HepG2 (cell line): ENCODE data around the gene KIF9. TPM values are rescaled to one million over a fixed set of nuclear protein-coding genes. Genes with fewer than 3 reads are reported as not detected.

Experiments
- ATF7-NPFF ChIP-seq: sonication (generic); formaldehyde crosslinking; IDR thresholded peaks from 2 replicates; pipeline ENCODE4 v1.8.1; 2023; ENCODE audit warnings: mild to moderate bottlenecking, low read depth, missing genetic modification reagents, moderate library complexity
- CCDC6 ChIP-seq: sonication (generic); formaldehyde crosslinking; IDR thresholded peaks from 2 replicates; pipeline ENCODE4 v1.8.1; 2022; ENCODE audit warnings: mild to moderate bottlenecking, missing genetic modification reagents, moderate library complexity
- CSRNP1 ChIP-seq: sonication (generic); formaldehyde crosslinking; IDR thresholded peaks from 2 replicates; pipeline ENCODE4 v1.8.1; 2023; ENCODE audit warnings: mild to moderate bottlenecking, missing genetic modification reagents
- HHEX ChIP-seq: IDR thresholded peaks from 2 replicates; pipeline ENCODE4 v1.6.1; 2016; ENCODE audit warnings: control low read depth
- KMT2A ChIP-seq: sonication (generic); formaldehyde crosslinking; IDR thresholded peaks from 2 replicates; pipeline ENCODE4 v1.4.0; 2020; ENCODE audit warnings: missing genetic modification reagents
- NFATC3 ChIP-seq: sonication (generic); formaldehyde crosslinking; IDR thresholded peaks from 2 replicates; pipeline ENCODE4 v1.5.1; 2020; ENCODE audit warnings: mild to moderate bottlenecking, missing genetic modification reagents
- RFXAP ChIP-seq: sonication (generic); formaldehyde crosslinking; IDR thresholded peaks from 2 replicates; pipeline ENCODE4 v1.4.0; 2020; ENCODE audit warnings: missing genetic modification reagents, borderline replicate concordance
- RXRA ChIP-seq: sonication (generic); formaldehyde crosslinking; IDR thresholded peaks from 2 replicates; pipeline ENCODE4 v1.5.1; 2020; ENCODE audit warnings: missing genetic modification reagents
- SATB2 ChIP-seq: sonication (generic); formaldehyde crosslinking; IDR thresholded peaks from 2 replicates; pipeline ENCODE4 v1.5.0; 2020; ENCODE audit warnings: missing genetic modification reagents
- SIN3B ChIP-seq: fragments of 150-350 bp; IDR thresholded peaks from 2 replicates; pipeline ENCODE4 v1.6.1; 2014; ENCODE audit warnings: low read length
- THYN1 ChIP-seq: sonication (generic); formaldehyde crosslinking; IDR thresholded peaks from 2 replicates; pipeline ENCODE4 v1.8.1; 2023; ENCODE audit warnings: low read depth, mild to moderate bottlenecking, moderate library complexity, missing genetic modification reagents, borderline replicate concordance
- TMF1 ChIP-seq: sonication (generic); formaldehyde crosslinking; IDR thresholded peaks from 2 replicates; pipeline ENCODE4 v1.8.1; 2022; ENCODE audit warnings: low read depth, missing genetic modification reagents
- ZMYM3 ChIP-seq: sonication (generic); formaldehyde crosslinking; IDR thresholded peaks from 2 replicates; pipeline ENCODE4 v1.5.1; 2020; ENCODE audit warnings: mild to moderate bottlenecking, missing genetic modification reagents
- ZNF225 ChIP-seq: sonication (generic); formaldehyde crosslinking; IDR thresholded peaks from 2 replicates; pipeline ENCODE4 v1.4.0; 2020; ENCODE audit warnings: mild to moderate bottlenecking, missing genetic modification reagents
- ZNF274 ChIP-seq: sonication (generic); formaldehyde crosslinking; IDR thresholded peaks from 2 replicates; pipeline ENCODE4 v1.5.1; 2020; ENCODE audit warnings: mild to moderate bottlenecking, missing genetic modification reagents
- ZNF530 ChIP-seq: sonication (generic); formaldehyde crosslinking; IDR thresholded peaks from 2 replicates; pipeline ENCODE4 v1.5.0; 2020; ENCODE audit warnings: low read depth, mild to moderate bottlenecking, missing genetic modification reagents
- ZNF652 ChIP-seq: IDR thresholded peaks from 2 replicates; pipeline ENCODE4 v1.6.1; 2016; ENCODE audit warnings: low read depth, borderline replicate concordance
- ZNF746 ChIP-seq: sonication (generic); formaldehyde crosslinking; IDR thresholded peaks from 2 replicates; pipeline ENCODE4 v1.8.0; 2022; ENCODE audit warnings: mild to moderate bottlenecking, missing genetic modification reagents
- ZNF775 ChIP-seq: sonication (generic); formaldehyde crosslinking; IDR thresholded peaks from 2 replicates; pipeline ENCODE4 v1.4.0; 2020; ENCODE audit warnings: missing genetic modification reagents, mild to moderate bottlenecking, moderate library complexity, borderline replicate concordance
- polyA plus RNA-seq, 8 experiments: library from polyadenylated mRNA; depleted of rRNA in 3 of 8; stranded (reverse) in 7 of 8; unstranded in 1 of 8; fragments of >200 nt; fragmentation: Illumina TruSeq in 4 of 8; extraction: Trizol in 4 of 8; gene quantifications; 2 replicates each; pipeline versions ENCODE4 v1.2.1 to v1.2.3, GENCODE V29; 2011 to 2016; ENCODE audit warnings: low read depth in 4 of 8, missing spikeins in 1 of 8, mixed read lengths in 1 of 8; ENCODE audit not compliant: insufficient read depth in 1 of 8
- total RNA-seq, 5 experiments: library from RNA; depleted of rRNA; stranded (reverse); fragments of >200 nt; fragmentation: Illumina TruSeq; extraction: Trizol; gene quantifications; 2 replicates each; pipeline ENCODE4 v1.2.3, GENCODE V29; 2016; ENCODE audit warnings: low read depth in 1 of 5
- TF ChIP-seq, protein P1 (sequence below): sonication (generic); formaldehyde crosslinking; IDR thresholded peaks from 2 replicates; pipeline ENCODE4 v1.4.0; 2020; ENCODE audit warnings: low read depth, missing genetic modification reagents
- TF ChIP-seq, protein P2 (sequence below): sonication (generic); formaldehyde crosslinking; IDR thresholded peaks from 2 replicates; pipeline ENCODE4 v1.8.0; 2022; ENCODE audit warnings: mild to moderate bottlenecking, missing genetic modification reagents, moderate library complexity
- TF ChIP-seq, protein P3 (sequence below): sonication (generic); formaldehyde crosslinking; IDR thresholded peaks from 2 replicates; pipeline ENCODE4 v1.4.0; 2020; ENCODE audit warnings: missing genetic modification reagents

KIF9 gene
- total and polyA plus RNA-seq, 2 of the 13 experiments (the other 11 are each of a cell fraction or from before 2014, with no cell fraction given), result 5.1 to 16.9 TPM

DNA sequence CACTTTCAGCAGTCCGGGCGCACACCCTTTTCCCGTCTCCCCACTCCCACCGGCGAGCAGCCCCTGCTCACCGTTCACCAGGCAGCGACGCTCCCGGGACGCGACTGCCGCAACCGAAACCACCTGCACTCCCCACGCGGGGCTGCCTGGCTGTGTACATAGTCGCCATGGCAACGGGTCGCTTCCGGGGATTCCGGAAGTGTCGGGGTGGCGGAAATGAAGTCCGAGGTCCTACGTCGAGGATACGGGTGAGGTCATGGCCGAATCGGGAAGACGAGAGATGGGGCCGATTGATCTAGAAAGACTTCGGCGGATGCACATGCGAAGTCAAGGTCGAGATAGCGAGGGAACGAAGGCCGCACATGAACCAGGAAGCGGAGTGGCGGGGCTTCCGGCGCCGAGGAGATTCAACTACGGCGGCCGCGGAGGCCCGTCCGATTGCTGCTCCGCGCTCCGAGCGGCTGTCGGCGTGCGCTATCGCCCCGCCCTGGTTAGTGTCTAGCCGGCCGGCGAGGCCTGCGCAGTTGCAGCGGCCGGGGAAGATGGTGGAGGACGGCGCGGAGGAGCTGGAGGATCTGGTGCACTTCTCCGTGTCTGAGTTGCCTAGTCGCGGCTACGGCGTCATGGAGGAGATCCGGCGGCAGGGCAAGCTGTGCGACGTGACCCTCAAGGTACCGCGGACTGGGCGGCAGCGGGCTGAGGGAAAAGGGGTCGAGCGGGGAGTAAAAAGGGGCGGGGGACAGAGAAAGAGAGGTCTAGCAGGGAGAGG is at the start of gene KIF9, which contains the start of gene KLHL18 (continued):
- TF ChIP-seq ZNF652 (CRISPR knock-in tag), result no peak
- TF ChIP-seq TMF1 (CRISPR knock-in tag), result peak; percentile 86; the same call in 1 of the 2 replicates
- TF ChIP-seq RXRA (CRISPR knock-in tag), result peak; percentile 94
- peak; percentile 35; the same call in 1 of the 2 replicates for TF ChIP-seq NFATC3
- TF ChIP-seq, protein P1, sequence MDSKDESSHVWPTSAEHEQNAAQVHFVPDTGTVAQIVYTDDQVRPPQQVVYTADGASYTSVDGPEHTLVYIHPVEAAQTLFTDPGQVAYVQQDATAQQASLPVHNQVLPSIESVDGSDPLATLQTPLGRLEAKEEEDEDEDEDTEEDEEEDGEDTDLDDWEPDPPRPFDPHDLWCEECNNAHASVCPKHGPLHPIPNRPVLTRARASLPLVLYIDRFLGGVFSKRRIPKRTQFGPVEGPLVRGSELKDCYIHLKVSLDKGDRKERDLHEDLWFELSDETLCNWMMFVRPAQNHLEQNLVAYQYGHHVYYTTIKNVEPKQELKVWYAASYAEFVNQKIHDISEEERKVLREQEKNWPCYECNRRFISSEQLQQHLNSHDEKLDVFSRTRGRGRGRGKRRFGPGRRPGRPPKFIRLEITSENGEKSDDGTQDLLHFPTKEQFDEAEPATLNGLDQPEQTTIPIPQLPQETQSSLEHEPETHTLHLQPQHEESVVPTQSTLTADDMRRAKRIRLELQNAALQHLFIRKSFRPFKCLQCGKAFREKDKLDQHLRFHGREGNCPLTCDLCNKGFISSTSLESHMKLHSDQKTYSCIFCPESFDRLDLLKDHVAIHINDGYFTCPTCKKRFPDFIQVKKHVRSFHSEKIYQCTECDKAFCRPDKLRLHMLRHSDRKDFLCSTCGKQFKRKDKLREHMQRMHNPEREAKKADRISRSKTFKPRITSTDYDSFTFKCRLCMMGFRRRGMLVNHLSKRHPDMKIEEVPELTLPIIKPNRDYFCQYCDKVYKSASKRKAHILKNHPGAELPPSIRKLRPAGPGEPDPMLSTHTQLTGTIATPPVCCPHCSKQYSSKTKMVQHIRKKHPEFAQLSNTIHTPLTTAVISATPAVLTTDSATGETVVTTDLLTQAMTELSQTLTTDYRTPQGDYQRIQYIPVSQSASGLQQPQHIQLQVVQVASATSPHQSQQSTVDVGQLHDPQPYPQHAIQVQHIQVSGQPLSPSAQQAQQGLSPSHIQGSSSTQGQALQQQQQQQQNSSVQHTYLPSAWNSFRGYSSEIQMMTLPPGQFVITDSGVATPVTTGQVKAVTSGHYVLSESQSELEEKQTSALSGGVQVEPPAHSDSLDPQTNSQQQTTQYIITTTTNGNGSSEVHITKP (CRISPR knock-in tag), result 0 out of 2 replicates have a peak, but pooled peaks have one; percentile 16
- no peak for TF ChIP-seq ZNF775 (CRISPR knock-in tag)
- TF ChIP-seq RFXAP (CRISPR knock-in tag), result no peak
- peak; percentile 50; the same call in 1 of the 2 replicates for TF ChIP-seq SIN3B
- TF ChIP-seq ZNF274 (CRISPR knock-in tag), result peak; percentile 25; the same call in 1 of the 2 replicates
- TF ChIP-seq, protein P2, sequence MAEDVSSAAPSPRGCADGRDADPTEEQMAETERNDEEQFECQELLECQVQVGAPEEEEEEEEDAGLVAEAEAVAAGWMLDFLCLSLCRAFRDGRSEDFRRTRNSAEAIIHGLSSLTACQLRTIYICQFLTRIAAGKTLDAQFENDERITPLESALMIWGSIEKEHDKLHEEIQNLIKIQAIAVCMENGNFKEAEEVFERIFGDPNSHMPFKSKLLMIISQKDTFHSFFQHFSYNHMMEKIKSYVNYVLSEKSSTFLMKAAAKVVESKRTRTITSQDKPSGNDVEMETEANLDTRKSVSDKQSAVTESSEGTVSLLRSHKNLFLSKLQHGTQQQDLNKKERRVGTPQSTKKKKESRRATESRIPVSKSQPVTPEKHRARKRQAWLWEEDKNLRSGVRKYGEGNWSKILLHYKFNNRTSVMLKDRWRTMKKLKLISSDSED (CRISPR knock-in tag), result no peak
- TF ChIP-seq SATB2 (CRISPR knock-in tag), result no peak
- TF ChIP-seq CCDC6, result peak; percentile 88; the same call in 1 of the 2 replicates
- peak; percentile 79 for TF ChIP-seq ZNF225 (CRISPR knock-in tag)
- TF ChIP-seq HHEX (CRISPR knock-in tag), result 0 out of 2 replicates have a peak, but pooled peaks have one; percentile 13
- peak; percentile 84 for TF ChIP-seq KMT2A
- TF ChIP-seq ZMYM3 (CRISPR knock-in tag), result 0 out of 2 replicates have a peak, but pooled peaks have one; percentile 64
- peak; percentile 75 for TF ChIP-seq CSRNP1 (CRISPR knock-in tag)
- TF ChIP-seq, protein P3, sequence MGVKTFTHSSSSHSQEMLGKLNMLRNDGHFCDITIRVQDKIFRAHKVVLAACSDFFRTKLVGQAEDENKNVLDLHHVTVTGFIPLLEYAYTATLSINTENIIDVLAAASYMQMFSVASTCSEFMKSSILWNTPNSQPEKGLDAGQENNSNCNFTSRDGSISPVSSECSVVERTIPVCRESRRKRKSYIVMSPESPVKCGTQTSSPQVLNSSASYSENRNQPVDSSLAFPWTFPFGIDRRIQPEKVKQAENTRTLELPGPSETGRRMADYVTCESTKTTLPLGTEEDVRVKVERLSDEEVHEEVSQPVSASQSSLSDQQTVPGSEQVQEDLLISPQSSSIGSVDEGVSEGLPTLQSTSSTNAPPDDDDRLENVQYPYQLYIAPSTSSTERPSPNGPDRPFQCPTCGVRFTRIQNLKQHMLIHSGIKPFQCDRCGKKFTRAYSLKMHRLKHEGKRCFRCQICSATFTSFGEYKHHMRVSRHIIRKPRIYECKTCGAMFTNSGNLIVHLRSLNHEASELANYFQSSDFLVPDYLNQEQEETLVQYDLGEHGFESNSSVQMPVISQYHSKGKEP (CRISPR knock-in tag), result no peak
- no peak; the same call in 1 of the 2 replicates for TF ChIP-seq ZNF746
- TF ChIP-seq ATF7-NPFF (CRISPR knock-in tag), result no peak; the same call in 1 of the 2 replicates
- no peak for TF ChIP-seq ZNF530 (CRISPR knock-in tag)
- TF ChIP-seq THYN1 (CRISPR knock-in tag), result no peak
